ENCODE measurements around the gene CNTD1. TPM values are rescaled to one million over a fixed set of nuclear protein-coding genes. Genes with fewer than 3 reads are reported as not detected.
A peak's percentile ranks its signal among the peaks of the same experiment; 100 is the strongest.
"Not testable (repeated sequence)": the region's sequence is repeated elsewhere in the genome, so short reads cannot be mapped to it uniquely, and the experiment has no call there.

The CNTD1 gene
- total RNA-seq, 2 experiments from 2014 or later = 0.45 TPM; not detected in 1

- Mint-ChIP-seq H3K9me3 (no peaks in the 10 kb centered on the region), H3K4me1 (peaks cover 9% of the 10 kb centered on the region), H3K27ac (no peak overlapping the region), H3K27me3 (no peaks in the 10 kb centered on the region), H3K36me3 (no peaks in the 10 kb centered on the region), H3K4me3 (no peak overlapping the region)
- no peak for ATAC-seq (ENCODE audit: low read depth)
- POLR2A ChIA-PET = no interaction called here
- no peak for DNase-seq
Measured at GRCh38 chr17:42846594-42847280, 48.1 kb downstream of the CNTD1 start.

- POLR2A ChIA-PET = no interaction called here
- H3K36me3 Mint-ChIP-seq = no peaks in the 10 kb centered on the region
- DNase-seq (no peak), ATAC-seq (ENCODE audit: low read depth) (no peak)
- peaks cover 9% of the 10 kb centered on the region for H3K4me1 Mint-ChIP-seq
- H3K4me3 Mint-ChIP-seq = no peak overlapping the region
- H3K27ac Mint-ChIP-seq = no peak overlapping the region
- H3K9me3 Mint-ChIP-seq = no peaks in the 10 kb centered on the region
- H3K27me3 Mint-ChIP-seq = no peaks in the 10 kb centered on the region
Measured at GRCh38 chr17:42848093-42848492, 49.4 kb downstream of the CNTD1 start.

GRCh38 chr17:42849031-42849430, 50.4 kb downstream of the CNTD1 start:
- Mint-ChIP-seq H3K4me1 (peaks cover 9% of the 10 kb centered on the region), H3K9me3 (no peaks in the 10 kb centered on the region), H3K27me3 (no peaks in the 10 kb centered on the region), H3K36me3 (no peaks in the 10 kb centered on the region), H3K4me3 (no peak overlapping the region), H3K27ac (no peak overlapping the region)
- DNase-seq (no peak), ATAC-seq (ENCODE audit: low read depth) (no peak)
- POLR2A ChIA-PET = no interaction called here

- H3K27me3 Mint-ChIP-seq = no peaks in the 10 kb centered on the region
- POLR2A ChIA-PET = no interaction called here
- H3K9me3 Mint-ChIP-seq = no peaks in the 10 kb centered on the region
- H3K36me3 Mint-ChIP-seq = no peaks in the 10 kb centered on the region
- DNase-seq = no peak
- no peak overlapping the region for H3K27ac Mint-ChIP-seq
- no peak overlapping the region for H3K4me3 Mint-ChIP-seq
- H3K4me1 Mint-ChIP-seq = peaks cover 9% of the 10 kb centered on the region
- ATAC-seq (ENCODE audit: low read depth) = no peak
Measured at GRCh38 chr17:42849451-42850181, 51.0 kb downstream of the CNTD1 start.

- POLR2A ChIA-PET = no interaction called here
- no peak for DNase-seq
- H3K4me3 Mint-ChIP-seq = no peak within 1 kb of the TSS
- no peak for ATAC-seq (ENCODE audit: low read depth)
- H3K36me3 Mint-ChIP-seq = no peaks in the 10 kb centered on the region
- no peaks in the 10 kb centered on the region for H3K9me3 Mint-ChIP-seq
- no peak within 1 kb of the TSS for H3K27ac Mint-ChIP-seq
- peaks cover 2% of the 10 kb centered on the region for H3K4me1 Mint-ChIP-seq
- no peaks in the 10 kb centered on the region for H3K27me3 Mint-ChIP-seq
Measured at GRCh38 chr17:42850954-42851353, 52.3 kb downstream of the CNTD1 start, which contains the start of gene AOC3. Gene AOC3, plus strand, starts transcription at chr17:42851199. Its CDS starts 145 bp downstream, at chr17:42851344.

- H3K9me3 Mint-ChIP-seq; H3K4me3 Mint-ChIP-seq; POLR2A ChIA-PET; H3K36me3 Mint-ChIP-seq; H3K4me1 Mint-ChIP-seq; H3K27me3 Mint-ChIP-seq; ATAC-seq (ENCODE audit: low read depth); H3K27ac Mint-ChIP-seq: not testable (repeated sequence)
- peak; percentile 16 for DNase-seq
Measured at GRCh38 chr17:42851371-42852240, 52.9 kb downstream of the CNTD1 start.

- Mint-ChIP-seq H3K27me3 (no peaks in the 10 kb centered on the region), H3K36me3 (no peaks in the 10 kb centered on the region), H3K27ac (no peak overlapping the region), H3K4me1 (no peaks in the 10 kb centered on the region), H3K4me3 (no peak overlapping the region), H3K9me3 (no peaks in the 10 kb centered on the region)
- DNase-seq = no peak
- POLR2A ChIA-PET = no interaction called here
- ATAC-seq (ENCODE audit: low read depth) = no peak
Measured at GRCh38 chr17:42852351-42852750, 53.7 kb downstream of the CNTD1 start.

GRCh38 chr17:42853004-42853403, 54.3 kb downstream of the CNTD1 start:
- Mint-ChIP-seq H3K27me3 (no peaks in the 10 kb centered on the region), H3K4me1 (no peaks in the 10 kb centered on the region), H3K36me3 (no peaks in the 10 kb centered on the region), H3K27ac (no peak overlapping the region), H3K9me3 (no peaks in the 10 kb centered on the region), H3K4me3 (no peak overlapping the region)
- no peak for ATAC-seq (ENCODE audit: low read depth)
- no peak for DNase-seq
- POLR2A ChIA-PET = no interaction called here

GRCh38 chr17:42853597-42853967, 54.9 kb downstream of the CNTD1 start:
- H3K4me3 Mint-ChIP-seq = no peak overlapping the region
- no peaks in the 10 kb centered on the region for H3K9me3 Mint-ChIP-seq
- H3K4me1 Mint-ChIP-seq = no peaks in the 10 kb centered on the region
- no peaks in the 10 kb centered on the region for H3K36me3 Mint-ChIP-seq
- ATAC-seq (ENCODE audit: low read depth) (no peak), DNase-seq (no peak)
- H3K27me3 Mint-ChIP-seq = no peaks in the 10 kb centered on the region
- H3K27ac Mint-ChIP-seq = no peak overlapping the region
- POLR2A ChIA-PET = no interaction called here

- no peak for DNase-seq
- Mint-ChIP-seq H3K27me3 (no peaks in the 10 kb centered on the region), H3K4me1 (no peaks in the 10 kb centered on the region), H3K27ac (no peak overlapping the region), H3K4me3 (no peak overlapping the region), H3K36me3 (no peaks in the 10 kb centered on the region), H3K9me3 (no peaks in the 10 kb centered on the region)
- ATAC-seq (ENCODE audit: low read depth) = no peak
- POLR2A ChIA-PET = no interaction called here
Measured at GRCh38 chr17:42853968-42854790, 55.5 kb downstream of the CNTD1 start.

- no peaks in the 10 kb centered on the region for H3K9me3 Mint-ChIP-seq
- no peak overlapping the region for H3K4me3 Mint-ChIP-seq
- H3K4me1 Mint-ChIP-seq = no peaks in the 10 kb centered on the region
- ATAC-seq (ENCODE audit: low read depth) = no peak
- POLR2A ChIA-PET = no interaction called here
- H3K27ac Mint-ChIP-seq = no peak overlapping the region
- H3K27me3 Mint-ChIP-seq = no peaks in the 10 kb centered on the region
- no peaks in the 10 kb centered on the region for H3K36me3 Mint-ChIP-seq
- DNase-seq = no peak
Measured at GRCh38 chr17:42855048-42855596, 56.5 kb downstream of the CNTD1 start.

- H3K27ac Mint-ChIP-seq; H3K4me3 Mint-ChIP-seq; DNase-seq; H3K36me3 Mint-ChIP-seq; H3K4me1 Mint-ChIP-seq; H3K27me3 Mint-ChIP-seq; H3K9me3 Mint-ChIP-seq; POLR2A ChIA-PET; ATAC-seq (ENCODE audit: low read depth): not testable (repeated sequence)
Measured at GRCh38 chr17:42856093-42856492, 57.4 kb downstream of the CNTD1 start.

- H3K4me1 Mint-ChIP-seq; DNase-seq; H3K36me3 Mint-ChIP-seq; ATAC-seq (ENCODE audit: low read depth); POLR2A ChIA-PET; H3K4me3 Mint-ChIP-seq; H3K27me3 Mint-ChIP-seq; H3K9me3 Mint-ChIP-seq; H3K27ac Mint-ChIP-seq: not testable (repeated sequence)
Measured at GRCh38 chr17:42856516-42856915, 57.9 kb downstream of the CNTD1 start.

Data from activated naive CD8-positive, alpha-beta T cell treated with anti-CD3 and anti-CD28 coated beads, Interleukin-2, amount 10 ng/mL, durations not matched to agents 7 days and 5 days (primary cell).